ENCODE measurements around the gene ADGRD1.

The ADGRD1 gene

DNA sequence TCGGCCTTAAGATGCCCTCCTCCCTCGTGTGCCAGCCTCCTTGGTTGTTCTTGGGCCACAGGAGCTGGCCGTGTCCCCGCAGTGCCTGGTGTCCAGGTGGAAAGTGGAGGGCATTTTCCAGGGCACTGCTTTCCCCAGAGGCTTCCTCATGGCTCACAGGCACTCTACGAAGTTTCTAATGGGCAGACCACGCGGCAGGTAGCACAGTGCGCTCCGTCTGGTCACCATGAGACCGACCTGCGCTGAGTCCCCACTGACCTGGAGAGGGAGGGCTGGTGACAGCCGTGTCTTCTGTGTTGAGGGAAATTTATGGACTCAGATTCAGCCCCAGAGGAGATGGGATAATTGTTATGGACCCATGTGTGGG is 186.3 kb downstream of the ADGRD1 start:
- no peak for FAIRE-seq

DNA sequence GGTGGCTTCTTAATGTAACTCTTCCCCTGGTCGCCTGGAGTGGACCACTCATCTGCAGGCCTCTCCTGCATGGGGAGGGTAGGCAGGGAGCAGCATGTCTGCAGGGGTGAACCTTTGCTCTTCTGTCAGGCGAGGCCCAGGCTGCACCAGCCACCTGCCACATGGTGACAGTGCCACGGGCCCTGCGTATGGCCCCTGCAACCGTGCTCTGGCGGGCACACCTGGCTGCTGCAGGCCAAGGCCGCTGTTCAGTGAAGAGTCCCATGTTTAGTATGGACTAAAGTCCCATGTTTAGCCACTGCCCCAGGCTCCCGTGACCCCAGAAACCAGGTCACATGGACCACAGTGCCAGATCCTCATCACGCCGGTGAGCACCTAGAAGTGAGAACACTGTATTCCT is 187.0 kb downstream of the ADGRD1 start:
- no peak for FAIRE-seq

DNA sequence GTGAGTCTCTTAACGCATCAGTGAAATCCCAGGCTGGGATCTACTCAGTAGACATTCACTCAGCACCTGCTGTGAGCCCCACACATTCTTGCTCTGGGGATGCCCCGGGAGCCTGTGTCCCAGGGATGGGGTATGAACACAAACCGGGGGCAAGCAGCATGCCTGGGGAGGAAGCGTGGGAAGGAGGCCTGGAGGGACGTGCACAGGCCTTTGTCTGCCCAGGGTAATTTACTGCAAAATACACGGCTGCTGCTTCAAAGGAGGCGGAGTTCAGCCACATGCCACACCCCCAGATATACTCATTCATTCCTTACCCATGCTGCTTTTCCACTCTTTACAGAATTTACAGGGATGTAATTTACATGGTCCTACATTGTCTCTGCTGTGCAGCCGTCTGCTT is 187.8 kb downstream of the ADGRD1 start:
- FAIRE-seq: no peak

DNA sequence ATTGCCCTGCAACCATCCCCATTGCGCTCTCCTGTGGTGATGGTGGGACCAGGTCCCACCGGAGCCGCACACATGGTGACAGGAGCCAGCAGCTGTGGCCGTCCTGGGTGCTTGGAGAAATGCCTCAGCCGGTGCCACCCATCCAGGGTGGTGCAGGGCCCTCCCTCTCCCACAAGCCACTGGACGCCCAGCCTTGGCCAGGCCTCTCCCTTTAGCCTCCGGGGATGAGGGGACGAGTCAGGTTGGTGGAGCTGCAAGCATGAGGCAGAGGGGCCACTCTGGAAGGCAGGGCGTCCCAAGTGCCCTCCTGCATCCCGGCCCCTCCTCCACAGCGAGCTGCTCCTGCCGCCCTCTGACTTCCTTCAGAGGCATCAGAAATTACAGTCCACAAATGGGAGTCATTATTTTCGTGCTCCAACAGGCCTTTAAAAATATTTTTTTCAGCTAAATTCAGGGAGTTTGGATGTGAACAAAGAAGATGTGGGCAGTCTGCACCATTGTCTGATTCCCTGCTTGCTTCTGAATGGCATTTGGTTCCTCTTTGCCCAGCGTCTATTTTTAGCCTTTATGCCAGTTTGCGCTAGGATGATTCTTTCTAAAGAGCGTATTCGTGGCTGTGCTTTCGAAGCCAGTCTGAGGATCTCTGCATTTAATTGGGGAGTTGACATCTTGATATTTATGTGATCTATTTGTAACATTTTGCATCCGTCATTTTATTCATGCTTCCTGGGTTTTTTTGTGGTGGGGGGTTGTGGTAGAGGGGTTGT is 189.4 kb downstream of the ADGRD1 start:
- FAIRE-seq: no peak

DNA sequence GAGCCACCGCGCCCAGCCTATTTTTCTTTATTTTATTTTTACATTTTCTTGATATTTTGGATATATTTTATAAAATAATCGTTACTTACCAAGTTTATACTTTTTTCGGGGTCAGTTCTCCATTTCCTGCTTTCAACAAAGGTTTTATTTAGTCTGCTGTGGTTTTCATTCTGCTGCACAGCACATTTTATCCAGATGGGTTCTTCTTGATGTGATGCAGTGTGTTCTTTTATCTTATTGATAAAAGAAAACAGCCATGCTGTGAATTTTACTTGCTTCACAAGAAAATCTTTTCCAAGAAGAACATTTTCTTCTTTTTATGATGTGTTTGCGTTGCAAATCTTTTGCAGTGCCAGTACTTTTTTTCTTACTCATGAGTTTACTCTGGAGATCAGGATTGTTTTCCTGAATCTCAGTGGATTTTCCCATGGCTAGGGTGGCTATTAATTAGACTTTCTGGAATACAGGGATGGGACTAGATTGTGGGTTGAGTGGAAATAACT is 192.5 kb downstream of the ADGRD1 start:
- no peak for FAIRE-seq

DNA sequence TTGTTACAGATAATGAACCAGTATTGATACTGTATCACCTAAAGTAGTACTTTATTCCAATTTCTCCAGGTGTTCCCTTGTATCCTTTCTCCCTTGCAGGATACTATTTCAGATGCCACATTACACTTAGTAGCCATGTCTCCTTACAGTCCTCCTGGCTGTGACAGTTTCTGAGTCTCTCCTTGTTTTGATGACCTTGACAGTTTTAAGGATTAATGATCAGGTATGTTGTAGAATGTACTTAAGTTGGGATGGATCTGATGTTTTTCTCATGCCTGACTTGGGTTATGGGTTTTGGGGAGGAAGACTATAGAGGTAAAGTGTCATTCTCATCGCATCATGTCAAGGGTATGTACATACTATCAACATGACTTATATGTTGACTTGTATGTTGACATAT is 193.6 kb downstream of the ADGRD1 start:
- FAIRE-seq: no peak

DNA sequence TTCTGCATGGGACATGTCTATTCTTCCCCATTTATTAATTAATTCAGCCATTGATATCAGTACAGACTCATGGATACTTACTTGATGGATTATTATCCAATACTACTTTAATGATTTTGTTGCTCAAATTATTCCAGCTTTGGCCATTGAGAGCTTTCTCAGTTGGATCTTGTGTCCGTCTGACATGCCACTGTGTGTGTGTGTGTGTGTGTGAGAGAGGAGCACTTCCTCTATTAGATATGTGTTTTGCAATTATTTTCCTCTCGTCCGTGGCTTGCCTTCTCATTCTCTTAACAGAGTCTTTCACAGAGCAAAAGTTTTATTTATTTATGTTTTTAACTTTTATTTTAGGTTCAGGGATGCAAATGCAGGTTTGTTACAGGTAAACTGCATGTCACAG is 194.2 kb downstream of the ADGRD1 start:
- no peak for FAIRE-seq

DNA sequence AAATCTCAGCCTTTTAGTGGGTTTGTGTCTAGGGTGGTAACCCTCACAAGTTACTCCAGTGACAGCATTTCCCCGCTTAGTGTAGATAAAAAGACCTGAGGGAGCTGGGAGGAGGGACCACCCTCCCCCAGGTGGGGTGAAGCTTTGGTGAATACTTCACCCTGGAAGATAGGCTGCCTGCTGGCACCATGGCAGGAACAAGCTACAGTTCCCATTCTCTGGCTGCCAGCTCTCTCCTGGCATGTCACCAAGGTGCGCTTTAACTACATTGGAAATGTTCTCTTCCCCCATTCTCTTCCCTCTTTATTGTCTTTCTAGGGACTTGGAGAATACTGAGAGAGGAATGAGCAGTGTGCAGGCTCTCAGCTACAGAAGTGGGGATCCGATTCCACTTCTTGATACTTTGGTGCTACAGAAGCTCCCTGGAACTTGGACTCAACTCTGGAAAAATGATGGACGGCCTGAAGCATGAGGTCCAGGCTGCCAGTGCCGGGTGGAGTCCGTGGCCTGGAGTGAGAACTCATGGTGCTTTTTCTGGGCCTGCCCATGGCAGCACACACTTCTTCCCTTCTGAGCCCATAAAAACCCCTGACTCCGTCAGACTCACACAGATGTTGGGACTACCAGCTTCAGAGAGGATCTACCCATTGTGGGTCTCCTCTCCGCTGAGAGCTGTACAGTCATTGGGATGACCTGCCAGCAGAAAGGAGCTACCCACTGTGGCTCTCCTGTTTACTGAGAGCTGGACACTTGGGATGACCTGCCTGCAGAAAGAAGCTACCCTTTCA is 198.0 kb downstream of the ADGRD1 start:
- no peak for FAIRE-seq

DNA sequence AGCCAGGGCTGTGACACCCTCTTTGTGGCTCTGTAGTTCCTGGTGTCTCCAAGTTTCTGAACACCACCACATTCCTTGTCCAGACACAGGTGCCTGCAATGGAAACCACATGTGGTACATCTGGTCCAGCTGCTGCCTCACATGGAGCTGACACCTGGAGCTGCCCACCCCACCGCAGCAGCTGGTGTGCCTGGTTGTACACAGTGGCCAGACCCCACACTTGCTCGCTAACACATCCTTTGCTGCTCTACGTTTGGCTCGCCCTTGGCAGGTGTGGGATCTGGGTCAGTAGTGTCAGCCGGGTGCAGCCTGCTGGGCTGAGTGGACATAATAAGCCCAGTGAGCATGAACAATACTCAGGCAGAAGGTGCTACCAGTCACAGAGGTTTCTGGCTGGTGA is 198.9 kb downstream of the ADGRD1 start:
- no peak for FAIRE-seq

DNA sequence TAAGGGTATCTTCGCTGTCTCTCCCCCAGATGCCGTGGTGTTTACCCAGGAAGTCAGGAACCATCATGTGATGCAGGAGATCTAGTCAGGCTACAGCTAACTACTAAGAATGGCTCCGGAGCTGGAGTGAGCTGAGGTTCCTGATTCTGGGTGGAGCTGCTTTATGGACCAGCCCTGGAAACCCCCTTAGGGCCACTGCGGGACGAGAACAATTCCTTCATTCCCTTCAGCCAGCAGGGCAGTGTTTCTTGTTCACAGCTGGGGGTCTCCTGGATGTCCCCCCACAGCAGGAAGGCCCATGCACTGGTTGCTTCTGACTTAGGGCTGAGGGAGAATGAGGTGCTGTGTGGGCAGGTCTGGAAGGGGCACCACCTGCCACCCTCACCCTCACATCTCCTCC is 199.3 kb downstream of the ADGRD1 start:
- FAIRE-seq: no peak

DNA sequence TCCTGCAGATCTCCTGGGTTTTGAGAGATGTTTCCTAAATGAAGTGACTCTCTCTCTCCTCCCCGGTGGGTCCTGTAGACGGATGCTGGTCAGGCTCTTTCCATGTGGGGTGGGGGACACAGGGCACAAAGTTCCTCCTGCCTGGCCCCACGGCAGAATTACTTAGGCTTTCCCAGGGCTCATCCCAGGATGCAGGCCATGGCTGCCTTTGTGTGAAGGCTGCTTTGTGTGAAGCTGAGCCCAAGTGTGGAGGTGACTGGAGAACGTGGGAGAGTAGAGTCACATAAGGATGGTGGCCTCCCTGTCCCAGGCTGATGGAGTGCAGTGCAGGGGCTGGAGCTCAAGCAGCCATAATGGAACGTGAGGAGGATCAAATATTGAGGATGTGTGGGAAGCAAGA is 200.2 kb downstream of the ADGRD1 start:
- no peak for FAIRE-seq

DNA sequence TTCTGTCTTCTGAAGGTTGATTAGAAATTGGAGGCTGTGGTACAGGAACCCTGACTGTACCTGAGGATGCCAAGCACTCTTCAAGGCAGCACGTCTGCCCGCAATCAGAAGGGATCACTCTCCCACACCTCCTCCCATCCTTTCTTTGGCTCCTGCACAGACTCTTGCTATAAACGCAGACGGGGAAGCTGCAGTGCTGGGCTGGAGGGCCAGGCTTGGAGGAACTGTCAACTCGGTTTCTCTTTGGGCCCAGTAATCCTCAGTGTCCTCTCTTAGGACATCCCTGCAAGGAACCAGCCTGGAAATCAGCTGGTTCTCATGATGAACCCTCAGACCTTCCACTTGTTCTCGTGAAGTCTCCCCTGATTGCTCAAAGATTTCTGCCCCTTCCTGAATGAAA is 201.4 kb downstream of the ADGRD1 start:
- no peak for FAIRE-seq

DNA sequence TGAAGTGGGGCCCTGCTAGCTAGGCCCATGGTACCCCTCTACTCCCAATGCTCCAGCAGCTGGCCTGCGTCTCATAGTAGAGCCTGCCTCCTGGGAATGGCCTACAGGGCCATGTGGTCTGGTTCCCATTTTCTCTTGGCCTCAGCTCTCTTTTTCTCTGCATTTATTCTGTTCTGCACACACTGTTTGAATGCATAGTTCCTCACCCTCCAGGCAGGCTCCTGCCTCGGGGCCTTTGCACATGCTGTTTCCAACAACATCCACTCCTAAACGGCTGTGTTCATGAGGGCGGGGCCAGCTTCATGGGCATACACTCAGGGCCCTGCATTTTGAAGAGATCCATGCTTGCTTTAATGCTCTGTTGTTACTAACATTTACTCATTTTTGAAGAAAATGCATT is 204.0 kb downstream of the ADGRD1 start:
- no peak for FAIRE-seq

DNA sequence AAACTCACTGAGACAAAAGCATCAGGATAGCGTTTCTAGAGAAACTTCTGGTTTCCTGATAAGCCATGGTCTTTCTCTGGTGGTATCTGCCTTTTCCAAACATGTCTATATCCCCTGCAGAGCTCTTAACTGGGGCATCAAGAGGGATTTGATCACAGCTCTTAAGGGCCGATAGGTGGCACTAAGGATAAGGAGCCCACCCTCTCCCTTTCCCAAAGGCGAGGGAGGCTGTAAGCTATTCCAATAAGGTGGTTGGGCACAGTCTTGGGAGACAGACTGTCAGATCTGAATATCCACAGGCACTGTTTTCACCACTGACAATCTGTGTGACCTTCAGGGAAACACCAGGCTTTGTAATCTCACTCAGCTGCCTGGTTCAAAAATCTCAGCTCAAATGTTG is 206.0 kb downstream of the ADGRD1 start:
- FAIRE-seq: no peak

DNA sequence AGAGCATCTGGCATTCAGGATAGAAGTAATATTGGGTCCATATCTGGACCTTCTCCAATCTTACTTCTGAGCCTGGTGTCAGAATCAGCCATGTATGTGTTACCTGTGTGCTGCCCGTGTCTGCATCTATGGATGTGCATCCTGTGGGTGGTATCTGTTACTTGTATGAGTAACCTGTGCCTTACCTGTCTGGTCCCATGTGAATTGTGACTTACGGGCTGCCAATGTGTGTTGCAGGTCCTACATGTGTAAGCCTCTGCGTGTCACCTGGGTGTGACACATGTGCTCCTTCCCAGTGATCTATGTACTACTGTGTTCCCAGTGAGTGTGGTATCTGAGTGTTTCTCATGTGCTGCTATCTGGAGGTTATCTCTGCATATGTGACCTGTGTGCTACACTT is 208.4 kb downstream of the ADGRD1 start:
- FAIRE-seq: no peak

DNA sequence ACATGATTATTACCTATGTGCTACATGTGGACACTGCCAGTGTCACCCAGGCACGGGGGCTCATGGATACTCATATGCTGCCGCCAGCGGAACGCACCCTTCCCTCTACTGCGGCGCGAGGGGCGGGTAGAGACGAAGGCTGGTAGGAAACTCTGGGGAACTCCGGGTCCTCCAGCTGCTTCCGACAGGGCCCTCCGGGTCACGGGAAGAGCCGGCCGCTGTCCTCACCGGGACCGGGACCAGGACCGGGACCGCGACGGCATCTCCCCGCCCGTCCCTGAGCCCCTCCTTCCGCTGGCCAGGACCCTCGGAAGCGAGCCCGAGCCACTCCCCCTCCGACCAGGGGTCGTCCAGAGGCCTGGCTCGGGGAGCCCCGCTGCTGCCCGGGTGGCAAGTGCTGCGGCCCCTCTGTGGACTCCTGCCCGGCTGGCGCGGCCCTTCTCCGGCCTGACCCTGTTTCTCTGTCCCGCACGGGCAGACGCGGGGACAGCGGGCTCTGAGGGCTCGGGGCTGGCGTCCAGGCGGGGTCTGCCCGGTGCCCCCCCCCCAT is 209.6 kb downstream of the ADGRD1 start:
- no peak for FAIRE-seq

DNA sequence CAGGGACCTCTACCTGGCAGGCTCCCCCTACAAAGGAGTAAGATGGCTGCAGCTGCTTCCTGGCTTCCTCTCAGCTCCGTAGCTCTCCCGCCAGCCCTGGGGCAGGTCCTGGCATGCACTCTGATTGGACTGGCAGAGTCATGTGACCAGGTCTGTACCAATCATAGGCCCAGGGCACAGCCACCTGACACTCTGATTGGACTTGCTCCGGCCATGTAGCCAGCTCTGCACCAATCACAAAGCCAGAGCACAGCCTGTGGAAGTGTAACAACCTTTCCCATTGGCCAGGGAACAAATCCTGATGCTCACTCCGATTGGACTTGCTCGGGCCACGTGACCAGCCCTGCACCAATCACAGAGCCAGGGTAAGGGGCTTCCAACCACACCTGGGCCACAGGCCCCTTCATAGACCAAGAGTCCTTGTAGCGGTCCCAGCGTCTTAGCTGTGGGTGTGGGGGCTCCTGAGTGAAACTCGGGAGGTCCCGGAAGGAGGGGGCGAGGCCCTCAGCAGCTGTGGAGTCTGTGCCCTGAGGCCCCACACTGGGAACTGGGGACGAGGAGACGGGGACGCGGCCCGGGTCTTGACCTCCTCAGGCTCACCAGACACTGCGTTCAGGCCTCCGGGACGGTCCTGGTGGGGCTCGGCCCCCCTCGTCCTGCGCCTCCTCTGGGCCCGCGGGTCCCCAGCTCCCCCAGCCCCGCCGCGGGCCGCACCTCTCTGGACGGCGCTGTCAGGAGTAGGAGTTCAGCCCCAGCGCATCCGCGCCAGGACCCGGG is 210.6 kb downstream of the ADGRD1 start:
- FAIRE-seq: no peak

DNA sequence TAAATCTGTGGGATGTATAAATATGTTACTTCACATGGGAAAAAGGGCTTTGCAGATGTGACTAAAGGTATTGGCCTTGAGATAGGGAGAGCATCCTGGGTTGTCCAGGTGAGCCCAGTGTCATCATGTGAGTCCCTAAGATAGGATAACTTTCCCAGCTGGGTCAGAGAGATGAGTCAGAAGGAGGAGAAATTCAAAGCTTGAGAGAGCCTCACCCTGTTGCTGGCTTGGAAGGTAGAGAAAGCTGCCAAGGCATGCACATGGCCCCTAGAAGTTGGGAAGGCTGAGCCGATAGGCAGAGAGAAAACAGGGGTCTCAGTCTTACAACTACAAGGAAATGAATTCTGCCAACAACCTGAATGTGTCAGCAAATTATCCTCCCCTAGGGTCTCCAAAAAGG is 213.0 kb downstream of the ADGRD1 start:
- no peak for FAIRE-seq

DNA sequence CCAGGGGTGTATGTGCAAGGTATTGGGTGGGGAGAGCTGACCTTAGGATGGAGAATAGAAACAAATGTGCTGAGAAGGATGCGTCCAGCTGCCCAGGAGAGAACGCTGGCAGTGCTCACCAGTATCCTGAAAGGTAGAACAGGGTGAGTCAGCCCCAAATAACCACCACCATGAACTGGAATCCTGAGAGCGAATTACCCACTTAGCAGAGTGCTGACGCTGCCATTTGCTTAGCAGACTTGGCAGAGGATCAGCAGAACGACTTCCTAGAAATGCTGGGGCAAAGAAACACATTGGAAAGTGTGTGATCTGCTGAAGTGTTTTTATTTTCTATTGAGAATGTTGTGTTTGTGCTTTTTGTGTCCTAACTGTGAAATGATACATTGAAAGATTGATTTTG is 213.6 kb downstream of the ADGRD1 start:
- FAIRE-seq: no peak

DNA sequence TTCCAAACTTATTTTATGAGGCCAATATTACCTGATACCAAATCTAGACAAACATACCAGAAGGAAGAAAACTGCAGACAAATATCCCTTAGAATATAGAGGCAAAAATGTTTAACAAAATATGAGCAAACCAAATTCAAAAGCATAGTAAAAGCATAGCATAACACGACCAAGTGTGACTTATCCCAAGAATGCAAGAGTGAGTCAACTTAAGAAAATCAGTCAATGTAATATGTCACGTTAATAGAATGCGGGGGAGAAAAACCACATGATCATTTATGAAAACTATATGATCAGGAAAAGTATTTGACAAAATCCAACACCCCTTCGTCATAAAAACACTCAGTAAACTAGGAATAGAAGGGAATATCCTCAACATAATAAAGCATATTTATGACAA is 217.3 kb downstream of the ADGRD1 start:
- FAIRE-seq: no peak

DNA sequence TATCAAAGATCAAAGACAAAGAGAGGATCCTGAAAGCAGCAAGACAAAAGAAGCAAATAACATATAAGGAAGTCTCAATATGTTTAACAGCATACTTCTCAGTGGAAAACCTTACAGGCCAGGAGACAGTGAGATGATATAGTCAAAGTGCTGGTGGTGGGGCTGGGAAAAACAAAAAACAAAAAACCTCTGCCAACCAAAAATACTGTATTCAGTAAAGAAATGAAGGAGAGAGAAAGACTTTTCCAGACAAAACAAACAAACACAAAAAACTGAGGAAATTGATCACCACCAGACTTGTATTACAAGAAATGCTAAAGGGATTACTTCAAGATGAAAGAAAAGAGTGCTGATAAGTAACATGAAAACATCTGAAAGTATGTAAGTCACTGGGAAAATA is 221.2 kb downstream of the ADGRD1 start:
- no peak for FAIRE-seq

DNA sequence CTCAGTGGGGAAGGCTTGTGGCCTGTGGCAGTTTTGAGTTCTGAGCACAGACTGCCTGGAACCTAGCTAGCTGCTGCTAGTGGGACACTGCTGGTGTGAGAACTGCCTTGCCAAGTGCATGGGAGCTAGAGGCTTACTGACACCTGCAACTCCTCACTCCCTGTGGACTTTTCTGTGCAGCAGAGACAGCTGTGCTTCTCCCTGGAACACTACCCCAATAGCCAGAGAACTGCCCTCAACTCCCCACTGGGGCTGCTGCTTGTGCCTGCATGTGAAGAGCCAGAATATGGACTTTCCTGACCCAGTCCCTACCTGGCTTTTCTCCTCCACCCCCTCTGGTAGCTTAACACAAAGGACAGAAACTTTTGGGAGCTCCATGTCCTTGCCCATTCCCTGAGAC is 222.6 kb downstream of the ADGRD1 start:
- no peak for FAIRE-seq

DNA sequence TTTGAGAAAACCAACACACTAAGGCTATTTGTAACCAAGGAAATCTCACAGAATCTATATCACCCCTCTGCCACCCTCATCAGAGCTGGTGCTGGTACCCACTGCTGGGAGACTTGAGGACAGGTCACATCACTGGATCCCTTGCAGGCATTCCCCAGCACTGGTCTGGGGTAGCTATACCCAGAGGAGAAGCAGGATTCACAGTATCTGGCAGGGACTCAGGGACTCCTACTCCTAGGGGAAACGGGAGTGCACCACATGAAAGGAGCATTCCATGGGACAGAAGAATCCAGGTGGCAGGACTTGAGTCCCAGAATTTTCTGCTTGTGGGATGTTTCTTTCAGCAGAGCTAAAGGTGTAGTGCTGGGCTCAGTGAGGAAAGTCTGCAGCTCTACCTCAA is 223.2 kb downstream of the ADGRD1 start:
- FAIRE-seq: no peak
